Ovary (tissue), 3 donors: ENCODE results near the gene LRRC49.

Source experiments
- CTCF ChIP-seq, 3 donors: fragments of 450-650 bp in 2 of 3; fragments of 200-600 bp in 1 of 3; IDR thresholded peaks; one replicate each; pipeline versions ENCODE4 v1.5.1 to v1.8.0; 2016 to 2022; ENCODE audit warnings: antibody characterized with exemption in 3 of 3, mild to moderate bottlenecking in 1 of 3
- EP300 ChIP-seq: sonication (generic); formaldehyde crosslinking; IDR thresholded peaks from one replicate; pipeline ENCODE4 v1.6.1; 2017; ENCODE audit warnings: antibody characterized with exemption
- donor health status: DM: no; HTN: no; CAD: no.

GRCh38 chr15:70933411-70933810, 40.8 kb downstream of the LRRC49 start:
- no peak for TF ChIP-seq CTCF (IDR thresholded peaks at IDR 0.05)
- TF ChIP-seq EP300, result no peak
